ENCODE data around the gene IER3IP1.

DNA sequence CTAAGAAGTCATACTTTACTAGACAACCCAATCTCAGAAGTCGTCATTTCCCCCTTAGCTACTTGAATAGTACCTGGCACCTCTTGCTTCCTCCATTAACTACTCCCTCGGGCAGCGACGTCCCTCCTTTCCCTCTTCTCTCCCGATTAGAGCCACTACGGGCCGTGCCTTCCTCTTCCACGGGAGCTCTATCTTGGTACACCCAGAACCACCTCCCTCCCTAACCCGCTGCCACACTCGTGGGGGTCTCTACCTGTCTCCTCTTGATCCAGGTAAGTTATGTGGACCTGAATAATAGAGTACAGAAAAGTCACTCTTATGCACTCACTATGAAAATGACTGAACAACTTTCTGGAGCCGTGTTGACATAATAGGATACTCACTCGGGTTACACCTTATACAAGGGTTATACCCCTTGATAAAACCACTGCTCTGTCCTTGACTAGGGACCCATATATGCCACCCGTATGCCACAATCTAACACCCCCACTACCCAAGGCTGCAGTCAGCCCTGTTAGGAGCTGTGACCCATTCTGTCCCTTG is 25.3 kb downstream of the IER3IP1 start:
- TF ChIP-seq, protein P1, sequence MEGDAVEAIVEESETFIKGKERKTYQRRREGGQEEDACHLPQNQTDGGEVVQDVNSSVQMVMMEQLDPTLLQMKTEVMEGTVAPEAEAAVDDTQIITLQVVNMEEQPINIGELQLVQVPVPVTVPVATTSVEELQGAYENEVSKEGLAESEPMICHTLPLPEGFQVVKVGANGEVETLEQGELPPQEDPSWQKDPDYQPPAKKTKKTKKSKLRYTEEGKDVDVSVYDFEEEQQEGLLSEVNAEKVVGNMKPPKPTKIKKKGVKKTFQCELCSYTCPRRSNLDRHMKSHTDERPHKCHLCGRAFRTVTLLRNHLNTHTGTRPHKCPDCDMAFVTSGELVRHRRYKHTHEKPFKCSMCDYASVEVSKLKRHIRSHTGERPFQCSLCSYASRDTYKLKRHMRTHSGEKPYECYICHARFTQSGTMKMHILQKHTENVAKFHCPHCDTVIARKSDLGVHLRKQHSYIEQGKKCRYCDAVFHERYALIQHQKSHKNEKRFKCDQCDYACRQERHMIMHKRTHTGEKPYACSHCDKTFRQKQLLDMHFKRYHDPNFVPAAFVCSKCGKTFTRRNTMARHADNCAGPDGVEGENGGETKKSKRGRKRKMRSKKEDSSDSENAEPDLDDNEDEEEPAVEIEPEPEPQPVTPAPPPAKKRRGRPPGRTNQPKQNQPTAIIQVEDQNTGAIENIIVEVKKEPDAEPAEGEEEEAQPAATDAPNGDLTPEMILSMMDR (conservative IDR thresholded peaks at IDR 0.05; ENCODE audit: low read depth, low read length), result no peak
- no peak for TF ChIP-seq EZH2 (IDR thresholded peaks at IDR 0.05; ENCODE audit: borderline replicate concordance, low read depth, low read length, poor library complexity, severe bottlenecking)

Data from A673 (cell line).